ENCODE results near the gene PSME2. TPM values are rescaled to one million over a fixed set of nuclear protein-coding genes. Genes with fewer than 3 reads are reported as not detected.

PSME2 gene
- total and polyA plus RNA-seq, 2 experiments from 2014 or later = 75.5 to 189 TPM

GRCh38 chr14:24179294-24179960, 33.0 kb upstream of the PSME2 start:
- Histone ChIP-seq H3K27me3 (no peaks in the 10 kb centered on the region), H3K27ac (peak overlapping the region; percentile 87), H3K4me2 (no peak overlapping the region), H3K4me3 (no peak overlapping the region), H3K4me1 (ENCODE audit: insufficient read depth) (no peaks in the 10 kb centered on the region), H3K36me3 (replicated peaks; ENCODE audit: insufficient read depth, low read depth) (peaks cover 2% of the 10 kb centered on the region), H3K79me2 (peaks cover 5% of the 10 kb centered on the region), H4K20me1 (ENCODE audit: insufficient read depth, poor library complexity, severe bottlenecking) (no peaks in the 10 kb centered on the region), H3K9me2 (replicated peaks; ENCODE audit: insufficient read depth) (no peaks in the 10 kb centered on the region), H3K9me3 (ENCODE audit: low read depth) (no peaks in the 10 kb centered on the region), H2AFZ (no peak overlapping the region)
- DNase-seq (ENCODE audit: low spot score) = no peak
- TF ChIP-seq EZH2 (IDR thresholded peaks at IDR 0.05; ENCODE audit: borderline replicate concordance) (no peak), CTCF (IDR thresholded peaks at IDR 0.05; ENCODE audit: poor library complexity) (no peak), EZH2phosphoT487 (IDR thresholded peaks at IDR 0.05; ENCODE audit: low read depth, severe bottlenecking, unreplicated experiment) (no peak)
- whole genome bisulfite sequencing (ENCODE audit: low lambda C conversion rate, missing lambda C conversion rate) = 98% methylated on average over 14 of the region's 14 CpGs

GRCh38 chr14:24178399-24179178, 32.2 kb upstream of the PSME2 start:
- no peaks in the 10 kb centered on the region for H3K4me1 ChIP-seq (ENCODE audit: insufficient read depth)
- peak overlapping the region; percentile 87 for H3K27ac ChIP-seq
- no peaks in the 10 kb centered on the region for H3K9me3 ChIP-seq (ENCODE audit: low read depth)
- H3K79me2 ChIP-seq = peaks cover 12% of the 10 kb centered on the region
- DNase-seq (ENCODE audit: low spot score) = no peak
- H3K9me2 ChIP-seq (replicated peaks; ENCODE audit: insufficient read depth) = no peaks in the 10 kb centered on the region
- H4K20me1 ChIP-seq (ENCODE audit: insufficient read depth, poor library complexity, severe bottlenecking) = no peaks in the 10 kb centered on the region
- no peak overlapping the region for H3K4me3 ChIP-seq
- no peak overlapping the region for H2AFZ ChIP-seq
- TF ChIP-seq CTCF (IDR thresholded peaks at IDR 0.05; ENCODE audit: poor library complexity) (no peak), EZH2phosphoT487 (IDR thresholded peaks at IDR 0.05; ENCODE audit: low read depth, severe bottlenecking, unreplicated experiment) (no peak), EZH2 (IDR thresholded peaks at IDR 0.05; ENCODE audit: borderline replicate concordance) (no peak)
- H3K4me2 ChIP-seq = no peak overlapping the region
- H3K36me3 ChIP-seq (replicated peaks; ENCODE audit: insufficient read depth, low read depth) = peaks cover 2% of the 10 kb centered on the region
- 89% methylated on average over 12 of the region's 12 CpGs for WGBS (ENCODE audit: low lambda C conversion rate, missing lambda C conversion rate)
- H3K27me3 ChIP-seq = no peaks in the 10 kb centered on the region

- peaks cover 2% of the 10 kb centered on the region for H3K36me3 ChIP-seq (replicated peaks; ENCODE audit: insufficient read depth, low read depth)
- no peaks in the 10 kb centered on the region for H3K9me2 ChIP-seq (replicated peaks; ENCODE audit: insufficient read depth)
- no peaks in the 10 kb centered on the region for H3K9me3 ChIP-seq (ENCODE audit: low read depth)
- no peak for TF ChIP-seq EZH2 (IDR thresholded peaks at IDR 0.05; ENCODE audit: borderline replicate concordance)
- no peak for TF ChIP-seq EZH2phosphoT487 (IDR thresholded peaks at IDR 0.05; ENCODE audit: low read depth, severe bottlenecking, unreplicated experiment)
- no peak for TF ChIP-seq CTCF (IDR thresholded peaks at IDR 0.05; ENCODE audit: poor library complexity)
- no peak overlapping the region for H3K4me3 ChIP-seq
- no peak overlapping the region for H2AFZ ChIP-seq
- peaks cover 3% of the 10 kb centered on the region for H3K4me1 ChIP-seq (ENCODE audit: insufficient read depth)
- H3K79me2 ChIP-seq = peaks cover 19% of the 10 kb centered on the region
- H3K4me2 ChIP-seq = no peak overlapping the region
- H4K20me1 ChIP-seq (ENCODE audit: insufficient read depth, poor library complexity, severe bottlenecking) = no peaks in the 10 kb centered on the region
- no peak for DNase-seq (ENCODE audit: low spot score)
- WGBS (ENCODE audit: low lambda C conversion rate, missing lambda C conversion rate) = 92% methylated on average over 7 of the region's 14 CpGs
- H3K27me3 ChIP-seq = no peaks in the 10 kb centered on the region
- H3K27ac ChIP-seq = no peak overlapping the region
Measured at GRCh38 chr14:24177891-24178290, 31.5 kb upstream of the PSME2 start.

All from hepatocyte (in vitro differentiated cells).